Neuronal stem cell (in vitro differentiated cells): ENCODE measurements around the gene SLC35A5.

Experiments used
- DNase-seq: peaks from one replicate; pipeline ENCODE4 v3.0.0-alpha.2; 2013; ENCODE audit warnings: low spot score
- H2AFZ ChIP-seq: one replicate; pipeline ENCODE4 v1.6.1; 2013; ENCODE audit warnings: mild to moderate bottlenecking, low read length, inconsistent platforms
- H2AK5ac ChIP-seq: 2 replicates; pipeline ENCODE4 v1.6.1; 2013; ENCODE audit warnings: low read depth, mild to moderate bottlenecking, inconsistent platforms, low read length, moderate library complexity, mixed read lengths
- H2BK120ac ChIP-seq: 2 replicates; pipeline ENCODE4 v1.6.1; 2013; ENCODE audit warnings: low read depth, mild to moderate bottlenecking, inconsistent platforms, low read length, moderate library complexity, mixed read lengths
- H2BK12ac ChIP-seq: one replicate; pipeline ENCODE4 v1.6.1; 2013; ENCODE audit warnings: low read length, inconsistent platforms
- H2BK15ac ChIP-seq: 2 replicates; pipeline ENCODE4 v1.6.1; 2013; ENCODE audit warnings: mild to moderate bottlenecking, low read length, inconsistent platforms, mixed read lengths
- H2BK5ac ChIP-seq: one replicate; pipeline ENCODE4 v1.6.1; 2013; ENCODE audit warnings: inconsistent platforms, mild to moderate bottlenecking, low read length, moderate library complexity
- H3K14ac ChIP-seq: one replicate; pipeline ENCODE4 v1.6.1; 2013; ENCODE audit warnings: low read length, inconsistent platforms
- H3K18ac ChIP-seq: 2 replicates; pipeline ENCODE4 v1.6.1; 2013; ENCODE audit warnings: low read length, inconsistent platforms
- H3K23ac ChIP-seq: 2 replicates; pipeline ENCODE4 v1.6.1; 2013; ENCODE audit warnings: low read depth, mild to moderate bottlenecking, mixed read lengths, low read length, inconsistent platforms; ENCODE audit not compliant: poor library complexity
- H3K27ac ChIP-seq: replicated peaks from 3 replicates; pipeline ENCODE4 v1.5.1; 2013; ENCODE audit warnings: low read length, inconsistent platforms
- H3K27me3 ChIP-seq, 3 experiments: 2 replicates each; pipeline ENCODE4 v1.6.1; 2013; ENCODE audit warnings: low read length in 3 of 3, mild to moderate bottlenecking in 2 of 3, inconsistent platforms in 1 of 3, low read depth in 1 of 3, mixed read lengths in 1 of 3, moderate library complexity in 1 of 3; ENCODE audit not compliant: control insufficient read depth in 3 of 3, insufficient read depth in 3 of 3
- H3K36me3 ChIP-seq, 2 donors: replicated peaks in 1 of 2; 2 replicates each; pipeline ENCODE4 v1.6.1; 2013; ENCODE audit warnings: low read length in 2 of 2; ENCODE audit not compliant: control insufficient read depth in 2 of 2, insufficient read depth in 2 of 2
- H3K4ac ChIP-seq: 2 replicates; pipeline ENCODE4 v1.6.1; 2013; ENCODE audit warnings: inconsistent platforms, mild to moderate bottlenecking, low read length, moderate library complexity
- H3K4me1 ChIP-seq, 2 donors: 1 replicate in 1 of 2; 2 replicates in 1 of 2; pipeline ENCODE4 v1.6.1; 2013; ENCODE audit warnings: low read length in 2 of 2, low read depth in 1 of 2; ENCODE audit not compliant: control insufficient read depth in 2 of 2, insufficient read depth in 1 of 2
- H3K4me2 ChIP-seq: one replicate; pipeline ENCODE4 v1.6.1; 2013; ENCODE audit warnings: mild to moderate bottlenecking, low read length, inconsistent platforms; ENCODE audit not compliant: insufficient read depth, poor library complexity, severe bottlenecking
- H3K4me3 ChIP-seq, 2 donors: 2 replicates each; pipeline ENCODE4 v1.5.1; 2013; ENCODE audit warnings: low read length in 2 of 2, mild to moderate bottlenecking in 2 of 2, inconsistent platforms in 1 of 2, moderate library complexity in 1 of 2
- H3K79me1 ChIP-seq: one replicate; pipeline ENCODE4 v1.6.1; 2013; ENCODE audit warnings: low read depth, mild to moderate bottlenecking, inconsistent platforms, low read length, moderate library complexity
- H3K9ac ChIP-seq: one replicate; pipeline ENCODE4 v1.6.1; 2013; ENCODE audit warnings: mild to moderate bottlenecking, low read depth, low read length, inconsistent platforms; ENCODE audit not compliant: poor library complexity
- H3K9me3 ChIP-seq, 2 donors: replicated peaks in 1 of 2; 2 replicates each; pipeline versions ENCODE3 to v1.6.1; 2013; ENCODE audit warnings: low read length in 2 of 2, mild to moderate bottlenecking in 2 of 2, inconsistent platforms in 1 of 2, low read depth in 1 of 2, mixed read lengths in 1 of 2, moderate library complexity in 1 of 2; ENCODE audit not compliant: control insufficient read depth in 2 of 2, insufficient read depth in 1 of 2
- H4K8ac ChIP-seq: one replicate; pipeline ENCODE4 v1.6.1; 2013; ENCODE audit warnings: low read depth, mild to moderate bottlenecking, inconsistent platforms, low read length, moderate library complexity
- H4K91ac ChIP-seq: one replicate; pipeline ENCODE4 v1.6.1; 2013; ENCODE audit warnings: low read length, low read depth, mild to moderate bottlenecking, inconsistent platforms; ENCODE audit not compliant: poor library complexity
- WGBS, 2 donors: extraction: QIAGEN DNeasy Blood & Tissue Kit; methylation state at CpG; one replicate each; pipeline ENCODE4 v1.1.7; 2013; ENCODE audit warnings: missing lambda C conversion rate in 2 of 2, mixed read lengths in 1 of 2; ENCODE audit not compliant: insufficient read length in 2 of 2, insufficient replicate concordance in 1 of 2; ENCODE audit errors: extremely low coverage in 2 of 2; 5-methylcytosine and 5-hydroxymethylcytosine counted together

Gene SLC35A5

GRCh38 chr3:112583105-112583504 lies 21.3 kb downstream of the SLC35A5 start:
- Histone ChIP-seq H2BK12ac (no peak overlapping the region), H3K4me1 (no peaks in the 10 kb centered on the region), H3K9me3 (no peaks in the 10 kb centered on the region), H2BK120ac (no peak overlapping the region), H3K4ac (no peak overlapping the region), H2AK5ac (no peak overlapping the region), H3K14ac (no peak overlapping the region), H3K9ac (no peak overlapping the region), H2BK5ac (no peak overlapping the region), H2BK15ac (no peak overlapping the region), H3K4me2 (no peak overlapping the region), H4K8ac (no peak overlapping the region), H3K79me1 (no peaks in the 10 kb centered on the region), H3K23ac (no peak overlapping the region), H4K91ac (no peak overlapping the region), H3K36me3 (peaks cover 5 to 91% of the 10 kb centered on the region in 2 donors), H3K27ac (no peak overlapping the region), H3K27me3 (no peaks in the 10 kb centered on the region), H3K18ac (no peak overlapping the region), H3K4me3 (no peak overlapping the region), H2AFZ (no peak overlapping the region)
- WGBS, 2 donors = no CpG with 5 or more reads among the region's 3 CpGs
- DNase-seq = no peak

GRCh38 chr3:112585782-112586181 lies 23.9 kb downstream of the SLC35A5 start:
- no peak overlapping the region for H3K18ac ChIP-seq
- no peak overlapping the region for H2BK120ac ChIP-seq
- no peak overlapping the region for H3K4me2 ChIP-seq
- no peak overlapping the region for H3K4me3 ChIP-seq
- H3K9me3 ChIP-seq = no peaks in the 10 kb centered on the region
- no peak overlapping the region for H3K4ac ChIP-seq
- H2AK5ac ChIP-seq = no peak overlapping the region
- peaks cover 5 to 71% of the 10 kb centered on the region in 2 donors for H3K36me3 ChIP-seq
- no peak overlapping the region for H3K27ac ChIP-seq
- no peak overlapping the region for H3K14ac ChIP-seq
- no peak overlapping the region for H4K8ac ChIP-seq
- H3K23ac ChIP-seq = no peak overlapping the region
- no peak overlapping the region for H2AFZ ChIP-seq
- no peaks in the 10 kb centered on the region for H3K79me1 ChIP-seq
- DNase-seq = no peak
- H2BK15ac ChIP-seq = no peak overlapping the region
- H3K4me1 ChIP-seq = no peaks in the 10 kb centered on the region
- no peak overlapping the region for H2BK12ac ChIP-seq
- H4K91ac ChIP-seq = no peak overlapping the region
- no peaks in the 10 kb centered on the region for H3K27me3 ChIP-seq
- H3K9ac ChIP-seq = no peak overlapping the region
- H2BK5ac ChIP-seq = no peak overlapping the region

GRCh38 chr3:112587336-112587735 lies 25.5 kb downstream of the SLC35A5 start:
- H3K4me2 ChIP-seq = no peak overlapping the region
- no peaks in the 10 kb centered on the region for H3K27me3 ChIP-seq
- H2BK15ac ChIP-seq = no peak overlapping the region
- no peak overlapping the region for H3K4me3 ChIP-seq
- H3K36me3 ChIP-seq = peaks cover 5 to 57% of the 10 kb centered on the region in 2 donors
- peaks cover 0 to 7% of the 10 kb centered on the region in 2 donors for H3K9me3 ChIP-seq
- no peak overlapping the region for H4K8ac ChIP-seq
- H3K9ac ChIP-seq = no peak overlapping the region
- WGBS, 2 donors = no CpG with 5 or more reads among the region's 1 CpG
- no peak overlapping the region for H3K23ac ChIP-seq
- no peak overlapping the region for H3K18ac ChIP-seq
- H3K4me1 ChIP-seq = no peaks in the 10 kb centered on the region
- H3K79me1 ChIP-seq = no peaks in the 10 kb centered on the region
- no peak overlapping the region for H3K14ac ChIP-seq
- no peak overlapping the region for H4K91ac ChIP-seq
- H3K4ac ChIP-seq = no peak overlapping the region
- no peak for DNase-seq
- no peak overlapping the region for H2AK5ac ChIP-seq
- H2BK5ac ChIP-seq = no peak overlapping the region
- H2BK120ac ChIP-seq = no peak overlapping the region
- no peak overlapping the region for H2BK12ac ChIP-seq
- H3K27ac ChIP-seq = no peak overlapping the region
- H2AFZ ChIP-seq = no peak overlapping the region

- H3K27ac ChIP-seq = no peak overlapping the region
- DNase-seq = no peak
- H3K23ac ChIP-seq = no peak overlapping the region
- no peak overlapping the region for H4K8ac ChIP-seq
- peaks cover 0 to 25% of the 10 kb centered on the region in 2 donors for H3K9me3 ChIP-seq
- no peak overlapping the region for H3K4me2 ChIP-seq
- H3K36me3 ChIP-seq = peaks cover 0 to 20% of the 10 kb centered on the region in 2 donors
- H2BK5ac ChIP-seq = no peak overlapping the region
- no peak overlapping the region for H4K91ac ChIP-seq
- H2AFZ ChIP-seq = no peak overlapping the region
- H2BK120ac ChIP-seq = no peak overlapping the region
- H2BK15ac ChIP-seq = no peak overlapping the region
- H3K4me3 ChIP-seq = no peak overlapping the region
- no peak overlapping the region for H3K18ac ChIP-seq
- H3K14ac ChIP-seq = no peak overlapping the region
- H3K27me3 ChIP-seq = no peaks in the 10 kb centered on the region
- H2AK5ac ChIP-seq = no peak overlapping the region
- H3K4ac ChIP-seq = no peak overlapping the region
- H2BK12ac ChIP-seq = no peak overlapping the region
- no peaks in the 10 kb centered on the region for H3K79me1 ChIP-seq
- no peak overlapping the region for H3K9ac ChIP-seq
- H3K4me1 ChIP-seq = no peaks in the 10 kb centered on the region
Observed at GRCh38 chr3:112593258-112593657, 31.4 kb downstream of the SLC35A5 start.
